PC-3 (cell line): Measurements from ENCODE around the gene PSG11.

ENCODE experiments used
- EZH2 ChIP-seq: fragments of 300-600 bp; sonication (generic); IDR thresholded peaks from one replicate; pipeline ENCODE4 v1.6.1; 2017; ENCODE audit warnings: antibody characterized with exemption, mild to moderate bottlenecking, low read length; ENCODE audit not compliant: unreplicated experiment
- EZH2phosphoT487 ChIP-seq: fragments of 300-600 bp; sonication (generic); IDR thresholded peaks from 2 replicates; pipeline ENCODE4 v1.6.1; 2018; ENCODE audit warnings: mild to moderate bottlenecking, antibody characterized with exemption, low read length, borderline replicate concordance
- TF ChIP-seq, protein P1 (sequence below): fragments of 300-600 bp; sonication (generic); conservative IDR thresholded peaks from 2 replicates; pipeline ENCODE4 v1.5.1; 2017; ENCODE audit warnings: antibody characterized with exemption, low read depth, mild to moderate bottlenecking, low read length

DNA sequence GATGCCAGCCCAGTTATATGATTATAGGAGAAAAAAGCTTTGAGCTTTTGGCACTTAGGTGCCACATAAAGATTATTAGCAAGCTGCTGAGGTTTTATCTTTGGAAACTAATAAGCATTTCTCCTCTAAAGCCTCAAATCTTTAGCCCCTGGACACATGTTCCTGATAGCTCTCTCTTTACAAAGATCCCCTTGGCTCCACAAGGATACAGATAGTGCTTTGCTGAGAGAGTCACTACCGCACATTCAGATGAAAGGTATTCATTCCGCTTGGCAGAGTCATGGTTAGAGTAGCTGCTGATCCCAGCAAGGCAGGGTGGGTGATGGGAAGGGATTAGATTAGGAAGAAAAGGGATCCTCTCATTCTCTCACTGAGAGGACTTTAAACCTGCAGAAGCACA, 61.1 kb downstream of the PSG11 start:
- TF ChIP-seq, protein P1, sequence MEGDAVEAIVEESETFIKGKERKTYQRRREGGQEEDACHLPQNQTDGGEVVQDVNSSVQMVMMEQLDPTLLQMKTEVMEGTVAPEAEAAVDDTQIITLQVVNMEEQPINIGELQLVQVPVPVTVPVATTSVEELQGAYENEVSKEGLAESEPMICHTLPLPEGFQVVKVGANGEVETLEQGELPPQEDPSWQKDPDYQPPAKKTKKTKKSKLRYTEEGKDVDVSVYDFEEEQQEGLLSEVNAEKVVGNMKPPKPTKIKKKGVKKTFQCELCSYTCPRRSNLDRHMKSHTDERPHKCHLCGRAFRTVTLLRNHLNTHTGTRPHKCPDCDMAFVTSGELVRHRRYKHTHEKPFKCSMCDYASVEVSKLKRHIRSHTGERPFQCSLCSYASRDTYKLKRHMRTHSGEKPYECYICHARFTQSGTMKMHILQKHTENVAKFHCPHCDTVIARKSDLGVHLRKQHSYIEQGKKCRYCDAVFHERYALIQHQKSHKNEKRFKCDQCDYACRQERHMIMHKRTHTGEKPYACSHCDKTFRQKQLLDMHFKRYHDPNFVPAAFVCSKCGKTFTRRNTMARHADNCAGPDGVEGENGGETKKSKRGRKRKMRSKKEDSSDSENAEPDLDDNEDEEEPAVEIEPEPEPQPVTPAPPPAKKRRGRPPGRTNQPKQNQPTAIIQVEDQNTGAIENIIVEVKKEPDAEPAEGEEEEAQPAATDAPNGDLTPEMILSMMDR, result no peak
- no peak for TF ChIP-seq EZH2
- TF ChIP-seq EZH2phosphoT487, result no peak
